H1 (cell line): ENCODE data around the gene SIK3. TPM values are rescaled to one million over a fixed set of nuclear protein-coding genes. Genes with fewer than 3 reads are reported as not detected.

ENCODE experiments used
- CTCF ChIA-PET: fragments of 300-600 bp; sonication (Branson Sonifier 250); formaldehyde crosslinking; loops from one replicate; lab custom pipeline; 2021; ENCODE audit not compliant: partially characterized antibody; lab: Charles Lee
- POLR2A ChIA-PET: fragments of 300-600 bp; sonication (Branson Sonifier 250); formaldehyde crosslinking; loops from one replicate; lab custom pipeline; 2021; ENCODE audit warnings: inconsistent platforms; ENCODE audit not compliant: partially characterized antibody; lab: Charles Lee
- DNase-seq, 2 experiments: peaks; one replicate each; pipeline versions ENCODE4 v3.0.0 to v3.0.0-alpha.2; 2010 to 2022; ENCODE audit warnings: low spot score in 2 of 2, low read depth in 1 of 2, mixed read lengths in 1 of 2
- FAIRE-seq: peaks from 2 replicates; lab custom pipeline; 2011; peaks lifted over from hg19 to GRCh38; lab: Jason Lieb, UNC
- H2AFZ ChIP-seq: 2 replicates; pipeline ENCODE4 v1.8.1; 2012; ENCODE audit warnings: low read length, inconsistent platforms
- H2AK5ac ChIP-seq: 2 replicates; pipeline ENCODE4 v1.6.1; 2013; ENCODE audit warnings: low read depth, low read length
- H2BK120ac ChIP-seq: replicated peaks from 2 replicates; pipeline ENCODE3; 2013; ENCODE audit warnings: low read depth, low read length, inconsistent platforms
- H2BK12ac ChIP-seq: 2 replicates; pipeline ENCODE4 v1.6.1; 2013; ENCODE audit warnings: low read depth, low read length
- H2BK15ac ChIP-seq: 2 replicates; pipeline ENCODE4 v1.6.1; 2013; ENCODE audit warnings: low read length
- H2BK20ac ChIP-seq: 2 replicates; pipeline ENCODE4 v1.6.1; 2013; ENCODE audit warnings: low read length
- H2BK5ac ChIP-seq: 2 replicates; pipeline ENCODE4 v1.6.1; 2013; ENCODE audit warnings: low read depth, low read length
- H3K14ac ChIP-seq: 2 replicates; pipeline ENCODE4 v1.6.1; 2013; ENCODE audit warnings: inconsistent platforms; ENCODE audit not compliant: insufficient read length
- H3K18ac ChIP-seq: 2 replicates; pipeline ENCODE4 v1.6.1; 2013; ENCODE audit warnings: low read length; ENCODE audit errors: extremely low read depth
- H3K23ac ChIP-seq: 2 replicates; pipeline ENCODE4 v1.6.1; 2013; ENCODE audit warnings: inconsistent platforms; ENCODE audit not compliant: insufficient read length
- H3K23me2 ChIP-seq: 2 replicates; pipeline ENCODE4 v1.6.1; 2013; ENCODE audit warnings: low read depth, low read length
- H3K27ac ChIP-seq: 2 replicates; pipeline ENCODE4 v1.6.1; 2011; ENCODE audit warnings: low read depth, low read length, inconsistent platforms
- H3K27me3 ChIP-seq, 4 experiments: replicated peaks in 1 of 4; 1 replicate in 1 of 4; 2 replicates in 3 of 4; pipeline versions ENCODE4 v1.6.1 to v1.8.1; 2011 to 2013; ENCODE audit warnings: low read length in 3 of 4, mild to moderate bottlenecking in 3 of 4, inconsistent platforms in 2 of 4, mixed read lengths in 2 of 4, moderate library complexity in 1 of 4; ENCODE audit not compliant: control insufficient read depth in 3 of 4, insufficient read depth in 3 of 4; ENCODE audit errors: extremely low read depth in 1 of 4
- H3K36me3 ChIP-seq, 4 experiments: 2 replicates each; pipeline versions ENCODE4 v1.6.1 to v1.8.1; 2011 to 2013; ENCODE audit warnings: mild to moderate bottlenecking in 4 of 4, low read length in 3 of 4, moderate library complexity in 2 of 4, control low read depth in 1 of 4, inconsistent platforms in 1 of 4; ENCODE audit not compliant: insufficient read depth in 4 of 4, control insufficient read depth in 2 of 4
- H3K4ac ChIP-seq: replicated peaks from 2 replicates; pipeline ENCODE3; 2013; ENCODE audit warnings: low read length, low read depth, mixed read lengths, inconsistent platforms; ENCODE audit not compliant: insufficient read length
- H3K4me1 ChIP-seq, 4 experiments: replicated peaks in 1 of 4; 1 replicate in 1 of 4; 2 replicates in 3 of 4; pipeline versions ENCODE4 v1.6.1 to v1.8.1; 2011 to 2013; ENCODE audit warnings: low read length in 3 of 4, inconsistent platforms in 2 of 4, mixed read lengths in 1 of 4; ENCODE audit not compliant: insufficient read depth in 4 of 4, control insufficient read depth in 3 of 4
- H3K4me2 ChIP-seq, 2 experiments: 2 replicates each; pipeline versions ENCODE4 v1.6.1 to v1.8.1; 2011 to 2013; ENCODE audit warnings: low read depth in 2 of 2, low read length in 2 of 2, control low read depth in 1 of 2, inconsistent platforms in 1 of 2, mild to moderate bottlenecking in 1 of 2; ENCODE audit not compliant: insufficient read depth in 1 of 2
- H3K4me3 ChIP-seq, 4 experiments: fragments of 200-600, 300-600 bp in 1 of 4; sonication (generic), shearing (Covaris generic), sonication (Bioruptor Twin) in 1 of 4; 2 replicates each; pipeline versions ENCODE4 v1.5.1 to v1.8.1; 2011 to 2016; ENCODE audit warnings: low read length in 4 of 4, low read depth in 3 of 4, control low read depth in 2 of 4, inconsistent platforms in 2 of 4, mild to moderate bottlenecking in 2 of 4, mixed read lengths in 1 of 4, moderate library complexity in 1 of 4; ENCODE audit not compliant: insufficient read depth in 2 of 4; ENCODE audit errors: extremely low read depth in 1 of 4
- H3K56ac ChIP-seq: replicated peaks from 2 replicates; pipeline ENCODE3; 2013; ENCODE audit warnings: low read depth, mild to moderate bottlenecking, mixed read lengths, low read length, inconsistent platforms; ENCODE audit not compliant: insufficient read length
- H3K79me1 ChIP-seq: 2 replicates; pipeline ENCODE4 v1.6.1; 2013; ENCODE audit warnings: low read depth, low read length, control low read depth
- H3K79me2 ChIP-seq, 2 experiments: 2 replicates each; pipeline versions ENCODE4 v1.6.1 to v1.8.1; 2012 to 2013; ENCODE audit warnings: low read length in 2 of 2, mild to moderate bottlenecking in 2 of 2, inconsistent platforms in 1 of 2; ENCODE audit not compliant: insufficient read depth in 2 of 2, control insufficient read depth in 1 of 2
- H3K9ac ChIP-seq, 4 experiments: replicated peaks in 1 of 4; 1 replicate in 1 of 4; 2 replicates in 3 of 4; pipeline versions ENCODE4 v1.6.1 to v1.8.1; 2011 to 2013; ENCODE audit warnings: low read depth in 3 of 4, low read length in 3 of 4, control low read depth in 2 of 4, mild to moderate bottlenecking in 2 of 4, moderate library complexity in 2 of 4, inconsistent platforms in 1 of 4; ENCODE audit errors: extremely low read depth in 1 of 4
- H3K9me3 ChIP-seq, 2 experiments: 2 replicates each; pipeline versions ENCODE4 v1.6.1 to v1.8.1; 2012 to 2013; ENCODE audit warnings: mild to moderate bottlenecking in 2 of 2, moderate library complexity in 2 of 2, control low read depth in 1 of 2, inconsistent platforms in 1 of 2, low read depth in 1 of 2, low read length in 1 of 2, mixed read lengths in 1 of 2; ENCODE audit not compliant: insufficient read depth in 2 of 2
- H4K20me1 ChIP-seq, 2 experiments: replicated peaks in 1 of 2; 2 replicates each; pipeline versions ENCODE3 to v1.8.1; 2011 to 2013; ENCODE audit warnings: inconsistent platforms in 2 of 2, low read length in 2 of 2, mild to moderate bottlenecking in 1 of 2; ENCODE audit not compliant: insufficient read depth in 2 of 2, control insufficient read depth in 1 of 2
- H4K5ac ChIP-seq: 2 replicates; pipeline ENCODE4 v1.6.1; 2013; ENCODE audit warnings: low read length, low read depth, mixed read lengths, inconsistent platforms; ENCODE audit not compliant: insufficient read length
- H4K8ac ChIP-seq: 2 replicates; pipeline ENCODE4 v1.8.0; 2013; ENCODE audit warnings: mild to moderate bottlenecking, moderate library complexity, low read length, inconsistent platforms; ENCODE audit not compliant: insufficient read depth; ENCODE audit errors: extremely low read depth
- H4K91ac ChIP-seq: replicated peaks from 2 replicates; pipeline ENCODE3; 2013; ENCODE audit warnings: low read length, mixed read lengths, inconsistent platforms; ENCODE audit not compliant: insufficient read length
- GABPA ChIP-seq: IDR thresholded peaks from 2 replicates; pipeline ENCODE4 v1.6.1; 2011; ENCODE audit warnings: mild to moderate bottlenecking, low read length, moderate library complexity, borderline replicate concordance; ENCODE audit not compliant: insufficient read depth
- KDM4A ChIP-seq: IDR thresholded peaks from one replicate; pipeline ENCODE4 v1.7.1; 2012; ENCODE audit warnings: low read depth, mild to moderate bottlenecking, moderate library complexity, low read length, inconsistent platforms; ENCODE audit not compliant: severe bottlenecking
- KDM5A ChIP-seq: fragments of 200-600 bp; IDR thresholded peaks from 2 replicates; pipeline ENCODE4 v1.7.1; 2012; ENCODE audit warnings: mild to moderate bottlenecking, low read length, inconsistent platforms, mixed read lengths
- NANOG ChIP-seq: IDR thresholded peaks from 2 replicates; pipeline ENCODE4 v1.6.1; 2011; ENCODE audit warnings: low read length, low read depth, mild to moderate bottlenecking, inconsistent platforms; ENCODE audit not compliant: insufficient read depth, poor library complexity, severe bottlenecking
- TCF12 ChIP-seq: IDR thresholded peaks from 2 replicates; pipeline ENCODE4 v1.6.1; 2011; ENCODE audit warnings: low read depth, mild to moderate bottlenecking, low read length
- WGBS, 2 experiments: shearing (Covaris generic) in 1 of 2; methylation state at CpG; one replicate each; pipeline versions ENCODE4 v1.1.6 to v1.1.7; 2013 to 2015; ENCODE audit warnings: low lambda C conversion rate in 2 of 2, mixed read lengths in 2 of 2, inconsistent platforms in 1 of 2, low coverage in 1 of 2, missing lambda C conversion rate in 1 of 2; ENCODE audit not compliant: insufficient replicate concordance in 2 of 2, insufficient coverage in 1 of 2, insufficient read length in 1 of 2; ENCODE audit errors: extremely low coverage in 1 of 2, missing lambda C conversion rate in 1 of 2; 5-methylcytosine and 5-hydroxymethylcytosine counted together
- polyA plus RNA-seq, 7 experiments: library from polyadenylated mRNA; depleted of rRNA in 3 of 7; stranded (reverse) in 5 of 7; unstranded in 2 of 7; fragments of >200 nt in 5 of 7; fragments of 200-250 nt in 2 of 7; gene quantifications; 1 replicate in 5 of 7; 2 replicates in 1 of 7; 4 replicates in 1 of 7; pipeline versions ENCODE4 v1.2.1 to v1.2.3, GENCODE V29; 2011 to 2013; ENCODE audit warnings: missing spikeins in 2 of 7, mixed read lengths in 2 of 7
- total RNA-seq: library from RNA; stranded (reverse); fragmentation: NEBNext Ultra II Directional; extraction: Animal tissue kit (Norgen Biotek cat#: 25700); gene quantifications from 2 replicates; pipeline ENCODE4 v1.2.1, GENCODE V29; 2021

SIK3 gene
- total and polyA plus RNA-seq, 2 of the 8 experiments (the other 6 are each of a cell fraction or from before 2014, with no cell fraction given) = 19.9 to 32.1 TPM

DNA sequence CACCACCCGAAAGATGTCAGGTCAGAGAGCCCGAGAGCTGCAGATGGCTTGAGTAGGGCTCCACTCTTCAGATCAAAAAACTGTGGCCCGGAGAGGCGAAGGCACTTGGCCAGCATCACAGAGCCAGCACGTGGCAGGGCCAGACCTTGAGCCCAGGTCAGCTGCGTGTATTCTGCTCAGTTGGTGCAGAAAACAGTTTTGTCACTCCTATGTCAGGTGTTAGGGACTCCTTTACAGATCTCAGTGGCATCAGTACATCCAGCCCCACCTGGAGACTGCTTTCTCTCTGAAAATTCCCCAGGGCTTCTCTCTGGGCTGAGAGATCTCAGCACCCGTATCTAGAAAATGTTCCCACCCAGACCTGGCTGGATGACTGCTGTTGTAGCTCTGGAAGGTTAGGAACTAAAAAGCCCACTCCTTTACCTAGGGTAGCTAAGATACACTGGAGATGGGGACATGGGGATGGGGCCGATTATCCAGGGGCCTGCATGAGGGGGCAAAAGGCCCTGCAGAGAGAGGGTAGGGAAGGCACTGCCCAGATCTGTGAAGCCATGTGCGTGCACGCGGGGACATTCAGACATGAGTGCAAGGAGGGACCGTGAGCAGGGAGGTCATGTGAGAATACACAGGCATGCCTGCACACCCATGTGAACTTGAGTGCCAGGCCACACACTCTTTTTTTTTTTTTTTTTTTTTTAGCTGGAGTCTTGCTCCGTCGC is 264.3 kb downstream of the SIK3 start:
- Histone ChIP-seq H3K4ac (no peak overlapping the region), H2BK120ac (no peak overlapping the region), H3K14ac (no peak overlapping the region), H3K27ac (no peak overlapping the region), H3K56ac (no peak overlapping the region), H3K4me2 (no peak overlapping the region; a peak in 1 of 4 replicates), H2BK12ac (no peak overlapping the region), H4K8ac (no peak overlapping the region), H3K79me2 (no peaks in the 10 kb centered on the region), H4K20me1 (no peaks in the 10 kb centered on the region), H2BK5ac (no peak overlapping the region), H3K9ac (no peak overlapping the region), H3K4me3 (no peak overlapping the region), H3K18ac (no peak overlapping the region), H2BK15ac (no peak overlapping the region), H3K4me1 (peaks cover 0 to 24% (median 4%) of the 10 kb centered on the region in 4 experiments; a peak in 5 of 7 replicates), H2AFZ (no peak overlapping the region), H3K27me3 (peaks cover 0 to 7% (median 5%) of the 10 kb centered on the region in 4 experiments; a peak in 3 of 7 replicates), H2BK20ac (no peak overlapping the region), H3K23me2 (peaks cover 3% of the 10 kb centered on the region; the same call in 1 of the 2 replicates), H4K5ac (no peak overlapping the region), H2AK5ac (no peak overlapping the region), H3K36me3 (no peaks in the 10 kb centered on the region)
- no peak for DNase-seq
- ChIA-PET POLR2A (interaction anchor here (1.0 to 2.9 kb wide), 2 partner anchors 41 to 310 kb away, joined by 3 to 16 read pairs; partner anchors contain the start of gene PAFAH1B2), CTCF (interaction anchor here (0.6 to 12.2 kb wide), 7 partner anchors 8 to 306 kb away, joined by 3 to 237 read pairs (median 6); partner anchors contain the start of genes APOA4, APOA5 and ZPR1)
- WGBS, 2 experiments = 86% methylated on average over 11 of the region's 14 CpGs; no CpG with 5 or more reads in 1 of the 2 experiments
- FAIRE-seq = no peak
- TF ChIP-seq KDM4A (no peak), KDM5A (no peak), TCF12 (no peak), GABPA (no peak), NANOG (no peak)
- TF ChIP-seq, all 59 proteins: peak for 0
- H3K79me1 ChIP-seq = no peaks in the 10 kb centered on the region
- H3K9me3 ChIP-seq = no peaks in the 10 kb centered on the region; a peak in 1 of 4 replicates
- H4K91ac ChIP-seq = no peak overlapping the region
- H3K23ac ChIP-seq = no peak overlapping the region
